Measurements from ENCODE around the gene PLOD1.
"Not testable (repeated sequence)": the region's sequence is repeated elsewhere in the genome, so short reads cannot be mapped to it uniquely, and the experiment has no call there.

The PLOD1 gene

DNA sequence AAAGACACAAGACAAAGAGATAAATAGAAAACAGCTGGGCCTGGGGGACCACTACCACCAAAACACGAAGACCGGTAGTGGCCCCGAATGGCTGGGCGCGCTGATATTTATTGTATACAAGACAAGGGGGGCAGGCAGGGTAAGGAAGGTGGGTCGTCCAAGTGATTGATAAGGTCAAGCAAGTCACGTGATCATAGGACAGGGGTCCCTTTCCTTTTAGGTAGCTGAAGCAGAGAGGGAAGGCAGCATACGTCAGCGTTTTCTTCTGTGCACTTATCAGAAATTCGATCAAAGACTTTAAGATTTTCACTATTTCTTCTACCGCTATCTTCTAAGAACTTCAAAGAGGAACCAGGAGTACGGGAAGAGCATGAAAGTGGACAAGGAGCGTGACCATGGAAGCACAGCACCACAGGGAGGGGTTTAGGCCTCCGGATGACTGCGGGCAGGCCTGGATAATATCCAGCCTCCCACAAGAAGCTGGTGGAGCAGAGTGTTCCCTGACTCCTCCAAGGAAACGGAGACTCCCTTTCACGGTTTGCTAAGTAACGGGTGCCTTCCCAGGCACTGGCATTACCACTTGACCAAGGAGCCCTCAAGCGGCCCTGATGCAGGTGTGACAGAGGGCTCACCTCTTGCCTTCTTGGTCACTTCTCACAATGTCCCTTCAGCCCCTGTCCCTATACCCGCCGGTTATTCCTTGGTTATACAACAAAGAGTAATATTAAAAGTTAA lies 21.9 kb upstream of the PLOD1 start:
- DNase-seq = not testable (repeated sequence)

DNA sequence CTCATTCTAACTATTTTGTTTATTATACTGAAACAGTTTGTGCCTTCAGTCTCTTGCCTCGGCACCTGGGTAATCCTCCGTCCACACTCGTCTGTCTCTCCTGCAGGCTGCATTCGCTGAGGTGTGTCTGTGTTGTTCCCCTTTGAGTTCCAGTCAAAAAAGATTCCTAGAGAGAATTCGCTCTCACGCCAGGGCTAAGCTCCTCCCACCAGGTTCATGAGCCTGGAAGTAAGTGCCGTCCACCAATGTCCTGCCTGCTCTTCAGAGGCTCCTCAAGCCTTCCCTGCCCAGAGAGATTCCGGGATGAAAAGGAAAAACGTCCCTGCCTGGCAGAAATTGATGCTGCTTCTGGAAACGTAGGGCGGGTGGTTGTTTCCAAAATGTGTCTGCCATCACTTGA lies 21.2 kb upstream of the PLOD1 start:
- no peak for DNase-seq

DNA sequence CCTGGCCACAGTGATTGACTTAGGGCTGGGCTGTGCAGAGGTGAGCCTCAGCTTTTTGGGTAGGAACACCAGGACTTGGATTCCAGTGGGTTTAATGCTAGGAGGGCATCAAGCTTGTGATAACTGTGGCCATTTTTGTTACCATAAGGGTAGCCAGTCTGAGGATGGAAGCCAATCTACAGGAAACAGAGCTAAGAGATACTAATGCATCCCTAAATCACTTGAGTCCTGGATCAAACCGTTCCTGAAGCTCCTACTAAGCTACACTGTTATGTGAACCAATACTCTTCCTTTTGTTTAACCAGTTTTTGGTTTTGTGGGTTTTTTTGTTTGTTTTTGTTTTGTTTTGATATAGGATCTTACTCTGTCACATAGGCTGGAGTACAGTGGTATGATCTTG lies 20.5 kb upstream of the PLOD1 start:
- no peak for DNase-seq

DNA sequence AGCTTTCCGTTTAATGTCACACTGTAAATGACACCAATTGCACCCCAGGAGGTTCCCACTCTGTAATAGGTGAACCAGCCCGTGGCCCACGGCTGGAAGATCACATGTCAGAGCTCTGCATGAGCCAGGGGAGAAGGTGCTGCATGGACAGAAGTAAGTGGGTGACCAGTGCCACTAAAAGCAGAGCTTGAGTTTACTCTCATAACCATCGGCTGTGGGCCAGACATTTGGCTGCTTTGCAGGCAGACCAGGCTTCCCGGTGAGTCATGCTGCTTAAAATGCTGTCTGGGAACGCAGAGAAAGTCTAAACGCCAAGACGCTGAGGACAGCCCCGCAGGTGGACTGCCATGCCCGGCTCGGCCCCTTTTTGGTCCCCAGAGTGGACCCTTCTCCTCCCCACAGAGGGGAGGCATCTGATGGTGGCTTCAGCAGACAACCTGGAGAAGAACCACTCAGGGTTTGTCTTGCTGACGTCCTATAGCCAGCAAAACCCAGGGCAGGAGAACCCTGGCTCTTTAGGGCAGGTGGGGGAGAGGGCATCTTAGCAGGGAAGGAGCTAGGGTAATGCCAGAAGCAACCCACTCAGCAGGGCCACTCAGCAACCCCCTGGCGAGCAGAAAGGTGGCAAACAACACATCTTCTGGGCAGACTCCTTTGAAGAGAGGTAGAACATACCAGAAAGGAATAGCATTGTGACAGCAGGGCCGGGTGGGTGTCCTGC lies 15.6 kb upstream of the PLOD1 start:
- no peak for DNase-seq

GRCh38 chr1:11919621-11920020 lies 14.9 kb upstream of the PLOD1 start:
- no peak for DNase-seq

DNA sequence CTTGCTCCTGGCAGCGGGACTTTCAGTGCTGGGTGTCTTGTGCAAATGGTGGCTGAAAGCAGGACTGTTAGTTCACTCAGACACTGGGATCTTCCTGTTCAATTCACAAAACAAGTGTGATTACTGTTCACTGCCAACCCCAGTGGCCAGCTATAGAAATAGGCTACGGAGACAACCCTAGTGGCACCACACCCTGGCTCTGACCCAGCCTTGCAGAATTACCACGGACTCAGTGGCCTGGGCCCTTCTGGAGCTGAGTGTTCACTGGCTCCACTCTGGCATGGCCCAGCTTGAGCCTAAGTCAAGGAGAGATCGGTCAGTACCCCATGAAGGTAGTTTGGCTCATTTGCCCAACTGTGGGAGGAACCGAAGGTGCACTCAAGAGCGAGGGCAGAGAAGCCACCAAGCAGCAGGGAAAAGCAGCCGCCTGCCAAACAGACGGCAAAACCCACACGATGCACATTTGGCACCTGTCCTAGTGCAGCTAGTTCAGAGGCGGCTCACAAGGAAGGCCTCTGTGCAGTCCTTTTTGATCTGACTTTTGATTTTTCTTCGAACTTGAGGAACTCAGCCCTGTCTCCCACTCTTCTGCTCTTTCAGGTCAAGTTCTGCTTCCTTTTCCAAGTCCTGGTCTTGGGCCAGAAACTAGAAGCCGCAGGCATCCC lies 14.1 kb upstream of the PLOD1 start:
- DNase-seq = no peak

DNA sequence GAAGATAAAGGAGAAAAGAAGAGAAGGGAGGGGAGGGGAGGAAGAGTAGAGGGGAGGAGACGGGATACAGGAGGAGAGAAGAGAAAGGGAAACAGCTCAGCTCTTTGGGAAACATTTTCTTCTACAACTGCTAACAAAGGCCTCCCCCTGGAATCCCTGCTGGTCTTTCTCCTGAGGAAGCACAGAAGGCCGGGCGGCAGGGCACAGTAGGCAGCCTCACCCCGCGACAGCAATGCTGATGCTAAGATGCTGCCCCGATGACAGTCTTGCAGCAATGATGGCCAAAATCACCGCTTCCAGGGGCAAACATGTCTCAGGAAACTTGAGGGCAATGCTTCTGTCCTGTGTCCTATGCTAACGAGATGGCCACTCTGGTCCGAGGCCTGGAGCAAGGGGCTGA lies 13.5 kb upstream of the PLOD1 start:
- DNase-seq = no peak

DNA sequence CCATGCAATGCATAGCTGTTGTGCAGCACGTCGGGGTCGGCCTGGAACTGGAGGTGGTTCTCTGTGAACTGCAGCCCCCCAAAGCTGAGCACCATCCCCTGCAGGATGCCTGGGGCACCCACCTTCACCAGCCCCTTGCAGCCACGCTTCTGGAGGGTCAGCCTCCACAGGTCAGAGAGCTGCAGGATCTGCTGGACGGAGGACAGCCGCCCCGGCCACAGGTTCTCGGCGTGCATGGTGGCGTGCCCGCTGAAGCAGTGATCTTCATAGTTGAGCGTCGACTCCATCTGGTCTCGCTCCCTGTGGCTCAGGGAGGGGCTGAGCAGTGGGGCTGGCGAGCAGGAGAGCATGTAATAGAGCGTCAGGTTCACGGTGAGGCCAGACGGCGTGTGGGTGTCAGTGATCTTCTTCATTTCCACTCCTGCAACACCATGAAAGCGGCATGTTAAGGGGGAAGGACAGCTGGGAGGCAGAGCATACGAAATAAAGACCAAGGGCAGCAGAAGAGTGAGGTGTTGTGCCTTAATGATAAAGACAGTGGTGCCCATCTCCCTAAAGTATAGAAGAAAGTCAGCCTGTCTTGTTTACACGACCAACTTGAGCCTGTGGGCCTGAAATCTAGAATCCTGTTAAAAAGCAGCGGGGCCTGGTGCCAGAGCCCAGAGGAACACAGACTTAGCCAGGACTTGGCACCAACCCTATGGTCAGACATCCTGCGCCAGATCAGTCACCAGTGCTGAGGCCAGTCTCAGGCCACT lies 11.3 kb upstream of the PLOD1 start:
- no peak for DNase-seq

GRCh38 chr1:11923827-11924113 lies 10.7 kb upstream of the PLOD1 start:
- no peak for DNase-seq

DNA sequence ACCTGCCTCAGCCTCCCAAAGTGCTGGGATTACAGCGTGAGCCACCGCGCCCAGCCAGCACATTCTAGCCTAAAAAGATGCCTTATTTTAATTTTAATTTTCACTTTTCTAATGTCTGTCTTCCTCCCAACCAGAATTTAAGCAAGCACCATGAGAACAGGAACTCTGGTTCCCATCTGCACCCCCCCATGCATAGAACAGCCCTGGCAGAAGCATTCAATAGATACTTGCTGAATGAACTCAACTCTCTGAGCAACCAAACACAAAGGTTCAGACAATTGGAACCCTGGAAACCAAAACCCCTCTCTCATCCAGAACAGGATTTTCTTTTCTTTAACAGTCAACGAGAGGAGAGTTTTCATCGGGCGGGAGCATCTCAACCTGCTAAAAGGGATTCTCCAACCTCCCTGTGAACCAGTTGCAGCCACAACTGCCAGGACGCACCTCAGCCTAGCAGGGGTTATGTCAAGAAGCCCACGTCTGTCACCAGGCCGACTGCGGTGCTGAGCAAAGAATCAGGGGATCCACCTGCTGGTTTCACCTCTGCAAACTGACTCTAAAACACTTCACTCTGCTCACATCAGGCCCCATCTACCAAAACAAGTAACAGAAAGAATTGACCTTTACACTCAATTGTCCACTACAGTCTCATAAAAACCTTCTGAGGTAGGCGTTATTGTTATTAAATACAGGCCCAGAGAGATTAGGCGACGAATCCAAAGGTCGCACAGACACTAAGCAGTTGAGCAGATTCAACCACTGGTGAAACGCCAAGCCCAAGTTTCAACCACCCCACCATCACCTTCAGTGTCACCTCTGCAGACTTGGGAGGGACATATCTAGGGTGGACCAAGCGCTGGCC lies 10.0 kb upstream of the PLOD1 start:
- no peak for DNase-seq

- not testable (repeated sequence) for DNase-seq
Observed at GRCh38 chr1:11925196-11925937, 9.2 kb upstream of the PLOD1 start.

DNA sequence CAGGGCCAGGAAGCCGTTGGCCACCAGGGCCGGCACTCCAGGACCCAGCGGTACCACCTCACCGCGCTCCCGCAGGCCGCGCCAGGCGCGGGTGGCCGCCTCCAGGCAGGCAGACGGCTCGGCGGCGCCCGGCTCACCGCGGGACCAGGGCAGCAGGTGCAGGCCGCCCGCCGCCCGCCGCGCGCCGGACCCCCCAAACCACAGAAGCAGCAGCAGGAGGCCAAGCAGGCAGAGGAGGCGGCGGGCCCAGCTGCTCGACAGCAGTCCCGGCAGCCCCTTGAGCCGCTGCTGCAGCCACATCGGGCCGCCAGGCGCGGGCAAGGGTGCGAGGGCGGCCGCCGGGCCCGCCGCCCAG lies 8.6 kb upstream of the PLOD1 start:
- no peak for DNase-seq

GRCh38 chr1:11927866-11928592 lies 6.5 kb upstream of the PLOD1 start:
- DNase-seq = no peak

GRCh38 chr1:11929849-11930248 lies 4.7 kb upstream of the PLOD1 start:
- no peak for DNase-seq

GRCh38 chr1:11930571-11931445 lies 3.7 kb upstream of the PLOD1 start:
- no peak for DNase-seq

DNA sequence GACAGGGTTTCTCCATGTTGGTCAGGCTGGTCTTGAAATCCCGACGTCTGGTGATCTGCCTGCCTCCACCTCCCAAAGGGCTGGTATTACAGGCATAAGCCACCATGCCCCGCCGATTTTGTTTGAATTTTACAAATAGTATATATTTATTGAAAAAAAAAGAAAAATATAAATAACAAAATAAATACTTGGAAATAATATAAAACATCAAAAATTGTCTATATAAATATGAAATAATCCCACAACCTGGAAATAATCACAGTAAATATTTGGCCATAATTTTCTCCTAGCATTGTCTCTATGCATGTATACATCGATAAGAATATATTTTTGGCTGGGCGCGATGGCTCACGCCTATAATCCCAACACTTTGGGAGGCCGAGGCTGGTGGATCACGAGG lies 2.7 kb upstream of the PLOD1 start:
- no peak for DNase-seq

GRCh38 chr1:11935057-11935412 lies 518 bp downstream of the PLOD1 start:
- DNase-seq = no peak

GRCh38 chr1:11935733-11936132 lies 1.2 kb downstream of the PLOD1 start:
- DNase-seq = not testable (repeated sequence)

DNA sequence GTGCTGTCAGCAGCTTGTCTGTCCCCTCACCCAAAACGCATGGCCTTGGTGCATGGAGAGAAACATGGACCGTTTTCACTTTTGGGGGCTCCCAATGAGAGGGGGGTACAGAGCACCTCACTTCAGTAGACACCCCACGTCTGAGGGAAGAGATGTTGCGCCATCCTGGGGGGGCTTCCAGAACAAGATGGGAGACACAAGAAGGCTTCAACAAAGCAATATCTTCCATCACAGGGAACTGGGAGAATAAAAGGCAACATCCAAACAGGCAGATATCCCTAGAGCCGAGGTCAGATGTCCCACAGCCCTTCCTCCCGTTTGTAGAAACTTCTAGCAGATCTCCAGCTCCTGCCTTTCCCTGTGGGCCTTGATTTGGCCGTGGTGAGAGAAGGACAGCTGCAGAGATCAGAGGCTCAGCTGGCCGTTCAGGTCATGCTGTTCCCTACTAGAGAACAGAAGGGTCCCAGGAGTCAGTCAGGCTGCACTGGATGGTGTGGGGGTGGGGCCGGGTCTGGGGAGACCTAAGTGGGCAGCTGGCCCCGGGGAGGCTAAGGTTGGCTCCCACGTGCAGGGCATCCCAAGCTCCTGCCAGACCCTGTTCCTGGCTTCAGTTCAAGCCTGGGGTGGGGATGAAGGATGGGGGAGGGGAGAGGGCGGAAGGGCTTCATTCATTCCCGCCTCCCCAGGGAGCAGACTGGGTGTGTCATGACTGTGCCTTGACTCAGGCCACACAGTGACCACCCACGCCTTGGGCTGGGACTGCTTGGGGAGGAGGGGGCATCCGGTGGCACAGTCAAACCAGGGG lies 4.4 kb downstream of the PLOD1 start:
- DNase-seq = no peak
